DMS114 treated with DMSO at 0.1 percent for 48 hours (cell line): Measurements from ENCODE around the gene HOXB9.
A peak's percentile ranks its signal among the peaks of the same experiment; 100 is the strongest.

Experiments used
- DNase-seq: peaks from one replicate; lab custom pipeline; 2025; ENCODE audit not compliant: unreplicated experiment; lab: John Stamatoyannopoulos, UW

HOXB9 gene

DNA sequence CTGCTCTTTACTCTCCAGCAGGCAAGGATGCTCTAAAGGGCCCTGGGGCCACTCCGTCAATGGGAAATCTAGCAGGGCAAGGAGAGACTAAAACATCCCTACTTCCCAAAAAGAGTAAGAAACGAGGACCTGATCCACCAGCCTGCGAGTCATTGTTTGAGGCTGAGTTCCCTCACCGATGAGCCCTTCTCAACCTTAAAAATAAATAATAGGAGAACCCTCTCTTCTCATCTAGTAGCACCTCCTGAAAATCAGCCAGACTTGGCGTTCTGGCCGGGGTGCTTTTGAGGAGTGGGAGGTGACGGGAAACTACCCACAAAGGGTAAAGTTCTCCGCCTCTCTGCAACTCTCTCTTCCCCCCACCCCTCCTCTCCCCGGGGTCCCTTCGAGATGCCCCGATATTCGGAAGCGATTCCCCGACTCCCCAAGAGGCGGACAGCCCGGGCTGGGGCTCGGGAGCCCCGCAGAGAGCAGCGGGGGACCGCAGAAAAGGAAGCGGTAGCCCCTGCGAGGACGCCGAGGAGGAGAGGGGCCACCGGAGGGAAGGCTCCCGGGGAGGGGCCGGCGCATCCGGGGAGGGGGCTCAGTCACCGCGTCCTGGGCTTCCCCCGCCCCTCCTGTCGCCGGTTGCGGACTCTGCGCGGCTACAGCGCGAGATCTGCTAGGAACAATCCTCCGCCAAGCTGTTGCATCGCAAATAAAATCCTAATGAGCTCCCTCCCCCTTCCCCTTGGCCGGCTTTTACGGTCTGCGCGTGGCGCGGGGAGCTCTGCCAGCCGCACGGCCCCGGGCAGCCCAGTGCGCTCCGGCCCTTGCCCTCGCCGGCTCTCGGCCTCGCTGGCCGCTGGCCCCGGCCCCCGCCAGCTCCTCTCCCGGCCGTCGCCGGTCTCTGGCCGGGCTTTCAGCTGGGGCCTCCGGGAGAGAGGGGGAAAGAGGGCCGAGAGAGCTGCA, 1.3 kb downstream of the HOXB9 start:
- peak; percentile 17 for DNase-seq

DNA sequence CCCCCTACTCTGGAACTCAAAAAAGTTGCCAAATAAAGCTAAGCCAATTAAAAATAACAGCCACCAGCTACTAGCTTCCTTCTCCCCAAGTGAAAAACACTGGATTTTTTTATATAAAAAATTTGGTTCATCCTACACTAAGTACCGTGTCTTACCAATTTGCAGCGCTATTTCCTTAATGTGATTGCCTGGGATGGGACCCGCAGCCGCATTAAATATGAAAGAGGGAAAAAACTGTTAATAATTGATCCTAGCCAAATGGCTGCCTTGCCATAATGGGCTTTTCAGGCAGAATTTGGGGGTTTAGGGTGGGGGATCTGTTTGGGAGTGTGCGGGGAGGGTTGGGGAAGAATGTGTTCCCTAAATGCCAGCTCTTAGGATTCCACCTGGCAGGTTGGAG, 2.0 kb downstream of the HOXB9 start:
- no peak for DNase-seq

DNA sequence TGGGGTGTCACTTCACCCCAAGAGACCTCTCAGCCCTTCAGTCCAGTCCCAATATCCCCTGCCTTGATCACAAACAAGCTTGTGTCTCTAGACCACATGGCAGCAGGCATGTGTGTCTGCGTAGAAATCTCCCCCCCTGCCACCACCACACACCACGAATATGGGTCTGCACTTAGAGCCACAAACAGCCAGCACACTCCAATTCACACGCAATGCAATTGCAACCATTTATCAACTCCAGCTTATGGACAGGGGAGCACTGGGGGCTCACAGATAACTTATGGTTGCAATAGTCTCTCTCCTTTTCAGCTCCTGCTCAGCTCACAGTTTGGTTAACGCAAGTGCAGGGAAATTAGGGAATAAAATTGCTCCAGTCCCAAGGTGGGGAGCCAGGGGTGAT, 2.6 kb downstream of the HOXB9 start:
- DNase-seq = no peak

- no peak for DNase-seq
Observed at GRCh38 chr17:48622857-48623256, 3.3 kb downstream of the HOXB9 start.

GRCh38 chr17:48621410-48622392, 4.5 kb downstream of the HOXB9 start:
- no peak for DNase-seq

GRCh38 chr17:48620461-48621139, 5.6 kb downstream of the HOXB9 start:
- no peak for DNase-seq

DNA sequence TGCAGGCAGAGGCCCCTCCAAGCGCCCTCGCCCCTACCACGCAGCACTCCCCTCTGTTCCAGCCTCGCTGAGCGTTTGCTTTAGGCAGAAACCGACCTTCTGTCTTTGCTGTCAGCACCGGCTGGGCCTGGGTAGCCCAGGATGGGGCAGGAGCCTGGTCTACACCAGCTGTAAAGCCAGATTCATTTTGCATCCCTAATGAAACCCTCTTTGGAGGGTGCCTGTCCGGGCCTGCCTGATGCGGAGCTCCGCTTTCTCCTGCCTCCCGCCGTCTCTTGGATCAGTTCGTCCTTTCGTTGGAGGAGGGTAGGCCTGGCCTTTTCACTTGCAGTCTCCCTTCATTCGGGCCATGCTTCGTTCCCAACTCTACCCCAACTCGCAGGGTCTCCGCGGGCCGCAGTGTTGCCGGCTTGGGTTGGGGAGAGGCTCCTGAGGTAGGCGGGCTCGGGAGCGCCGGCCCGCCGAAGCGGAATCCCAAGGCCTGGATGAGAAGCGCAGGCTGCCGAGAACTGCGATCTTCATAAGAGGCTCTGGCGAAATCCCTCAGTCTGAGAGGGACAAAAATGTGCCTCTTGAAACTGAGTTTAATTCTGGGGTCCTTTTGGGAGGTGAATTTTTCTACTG, 6.2 kb downstream of the HOXB9 start:
- DNase-seq = no peak

- peak; percentile 81 for DNase-seq
Observed at GRCh38 chr17:48618256-48618896, 7.8 kb downstream of the HOXB9 start.

- DNase-seq = no peak
Observed at GRCh38 chr17:48617471-48618255, 8.5 kb downstream of the HOXB9 start.

GRCh38 chr17:48616717-48617470, 9.3 kb downstream of the HOXB9 start:
- peak; percentile 17 for DNase-seq

DNA sequence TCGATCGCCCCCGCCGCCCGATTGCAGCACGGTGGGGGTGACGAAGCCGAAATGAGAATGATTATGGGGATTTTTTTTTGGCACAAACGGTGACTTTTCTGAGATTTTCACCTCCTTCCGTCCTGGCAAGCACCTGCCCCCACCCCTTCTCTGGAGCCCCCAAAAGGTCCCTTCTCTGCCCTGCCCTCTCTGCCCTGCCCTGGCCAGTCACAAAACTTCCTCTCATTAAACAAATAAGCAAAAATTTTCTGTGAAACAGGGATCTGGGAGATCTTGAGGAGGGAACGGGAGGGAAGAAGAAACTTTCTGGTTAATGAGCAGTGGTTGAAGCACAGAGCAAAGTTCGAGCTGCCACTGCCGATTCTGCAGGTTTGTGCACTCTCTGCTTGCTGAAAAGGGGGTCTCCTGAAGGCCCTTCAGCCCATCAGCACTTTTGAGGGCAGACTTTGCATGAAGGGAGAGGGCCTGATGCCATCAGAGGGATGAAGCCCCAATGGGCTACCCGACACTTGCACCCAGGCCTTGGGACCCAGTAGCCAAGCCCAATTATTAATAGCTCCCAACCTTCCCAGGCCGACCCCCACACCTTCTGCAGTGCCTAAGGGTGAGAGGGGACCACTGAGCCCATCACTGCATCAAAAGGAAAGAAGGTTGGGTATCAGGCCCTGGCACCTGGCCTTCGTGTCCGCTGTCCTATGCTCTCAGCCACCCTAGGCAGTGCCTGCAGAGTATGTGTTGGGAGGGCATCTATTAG, 10.0 kb downstream of the HOXB9 start:
- no peak for DNase-seq

DNA sequence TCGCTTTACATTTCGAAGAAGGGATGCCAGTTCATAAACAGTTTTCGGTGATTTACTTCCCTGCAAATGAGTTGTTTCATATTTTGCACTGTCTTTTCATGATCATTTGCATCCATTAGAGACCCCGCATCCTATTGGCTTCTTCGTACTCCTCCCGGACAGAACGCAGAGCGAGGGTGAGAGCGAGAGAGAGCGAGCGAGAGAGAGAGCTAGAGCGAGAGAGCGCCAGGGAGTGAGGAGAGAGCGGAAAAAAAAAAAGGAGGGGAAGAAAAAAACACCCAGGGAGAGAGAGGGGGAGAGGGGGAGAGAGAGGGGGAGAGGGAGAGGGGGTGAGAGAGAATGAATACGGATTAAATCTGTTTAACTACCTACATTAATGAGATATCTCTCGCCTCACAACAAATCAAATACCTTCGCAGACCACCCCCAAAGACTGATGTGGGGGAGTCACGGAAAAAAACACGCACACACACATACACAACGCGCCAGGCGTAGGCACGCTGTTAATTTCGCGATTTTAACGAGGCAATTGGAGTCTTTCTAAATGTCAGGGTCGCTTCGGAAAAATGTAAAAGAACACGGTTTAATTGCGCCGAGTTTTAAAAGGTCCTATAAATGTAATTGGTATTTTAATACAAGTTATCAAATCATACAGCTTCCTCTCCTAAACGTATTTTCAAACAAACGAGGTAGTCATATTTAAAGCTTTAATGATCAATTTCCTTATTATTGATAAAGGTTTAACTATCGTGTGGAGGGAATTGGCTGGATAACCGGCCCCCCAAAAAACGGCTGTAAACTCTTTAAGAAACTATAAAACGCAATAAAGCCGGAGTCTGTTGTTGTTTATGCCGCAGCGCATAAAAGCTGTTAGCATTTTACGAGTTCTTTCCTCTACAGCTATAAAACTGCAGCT, 10.9 kb downstream of the HOXB9 start, which contains the start of gene HOXB8:
Gene HOXB8 (minus strand): TSS at position 246 of the 916 bp plus-strand sequence. CDS start 588 bp downstream, outside the sequence.
- peak; percentile 39 for DNase-seq

- DNase-seq = no peak
Observed at GRCh38 chr17:48613862-48614694, 12.1 kb downstream of the HOXB9 start.

DNA sequence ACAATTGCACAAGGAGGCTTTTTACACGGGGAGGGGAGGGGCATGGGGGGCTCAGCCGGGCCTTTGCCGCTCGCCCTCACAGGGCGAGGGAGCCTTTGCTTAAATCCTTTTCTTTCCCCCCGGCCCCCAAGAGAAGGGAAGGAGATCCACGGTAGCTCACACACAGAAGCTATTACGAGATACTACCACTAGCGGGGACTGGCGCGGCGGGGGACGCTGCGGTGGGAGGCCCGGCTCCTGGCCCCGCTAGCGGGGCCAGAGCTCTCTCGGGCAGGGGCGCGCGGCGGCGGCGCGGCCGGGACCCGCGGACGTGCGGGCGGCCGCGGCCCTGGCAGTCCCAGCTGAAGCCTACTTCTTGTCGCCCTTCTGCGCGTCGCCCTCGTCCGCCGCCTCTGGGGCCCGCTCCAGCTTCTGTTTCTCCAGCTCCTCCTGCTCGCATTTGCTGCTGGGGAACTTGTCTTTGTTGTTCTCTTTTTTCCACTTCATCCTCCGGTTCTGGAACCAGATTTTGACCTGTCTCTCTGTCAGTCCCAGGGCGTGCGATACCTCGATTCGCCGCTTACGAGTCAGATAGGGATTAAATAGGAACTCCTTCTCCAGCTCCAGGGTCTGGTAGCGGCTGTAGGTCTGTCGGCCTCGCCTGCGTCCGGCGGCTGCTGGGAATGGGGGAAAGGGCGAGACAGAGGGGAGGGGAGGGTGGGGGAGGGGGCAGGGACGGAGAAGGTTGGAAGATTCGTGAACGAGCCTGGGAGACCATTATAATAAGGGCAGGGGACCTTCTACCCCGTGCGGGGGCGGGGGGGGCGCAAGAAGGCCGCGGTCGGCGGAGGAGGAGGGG, 13.1 kb downstream of the HOXB9 start:
- DNase-seq = peak; percentile 45

DNA sequence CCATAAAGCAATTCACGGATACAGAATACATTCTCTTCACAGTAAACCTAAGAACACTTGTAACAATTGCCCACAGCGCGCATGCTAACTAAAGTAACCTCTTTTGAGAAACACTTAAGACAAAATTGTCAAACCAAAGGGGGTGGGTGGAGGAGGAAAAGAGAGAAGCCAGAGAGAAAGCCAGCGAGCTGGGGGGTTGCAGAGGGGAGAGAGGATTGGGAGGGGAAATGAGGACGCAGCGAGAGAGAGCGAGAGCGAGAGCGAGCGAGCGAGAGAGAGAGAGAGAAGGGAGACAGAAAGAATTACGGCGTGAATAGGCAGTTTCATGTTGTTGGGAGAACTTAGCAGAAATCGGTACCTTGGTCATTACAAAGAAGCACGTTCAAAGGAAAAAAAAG, 13.7 kb downstream of the HOXB9 start:
- DNase-seq = no peak
